Nucleus accumbens (tissue), 56 donors: ENCODE measurements around the gene PKP4.
A peak's percentile ranks its signal among the peaks of the same experiment; 100 is the strongest.
"Not testable (repeated sequence)": the region's sequence is repeated elsewhere in the genome, so short reads cannot be mapped to it uniquely, and the experiment has no call there.

Experiments used
- DNase-seq, 56 donors: peaks; one replicate each; lab custom pipeline; 2025; lab: John Stamatoyannopoulos, UW

The PKP4 gene

GRCh38 chr2:158464426-158465281, 7.9 kb downstream of the PKP4 start:
- no peak for DNase-seq

DNA sequence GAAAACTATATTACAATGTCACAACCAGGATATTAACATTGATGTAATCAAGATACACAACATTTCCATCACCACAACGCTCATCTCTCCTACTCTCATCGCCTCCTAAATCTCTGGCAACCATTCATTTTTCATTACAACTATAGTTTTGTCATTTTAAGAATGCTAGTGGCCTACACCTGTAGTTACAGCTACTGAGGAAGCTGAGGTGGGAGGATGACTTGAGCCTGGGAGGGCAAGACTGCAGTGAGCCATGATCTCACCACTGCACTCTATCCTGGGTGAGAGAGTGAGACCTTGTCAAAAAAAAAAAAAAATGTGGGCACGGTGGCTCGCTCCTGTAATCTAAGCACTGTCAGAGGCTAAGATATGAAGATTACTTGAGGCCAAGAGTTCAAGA, 10.5 kb downstream of the PKP4 start:
- no peak for DNase-seq

GRCh38 chr2:158472829-158473228, 16.1 kb downstream of the PKP4 start:
- not testable (repeated sequence) for DNase-seq

- not testable (repeated sequence) for DNase-seq
Observed at GRCh38 chr2:158473300-158473699, 16.5 kb downstream of the PKP4 start.

DNA sequence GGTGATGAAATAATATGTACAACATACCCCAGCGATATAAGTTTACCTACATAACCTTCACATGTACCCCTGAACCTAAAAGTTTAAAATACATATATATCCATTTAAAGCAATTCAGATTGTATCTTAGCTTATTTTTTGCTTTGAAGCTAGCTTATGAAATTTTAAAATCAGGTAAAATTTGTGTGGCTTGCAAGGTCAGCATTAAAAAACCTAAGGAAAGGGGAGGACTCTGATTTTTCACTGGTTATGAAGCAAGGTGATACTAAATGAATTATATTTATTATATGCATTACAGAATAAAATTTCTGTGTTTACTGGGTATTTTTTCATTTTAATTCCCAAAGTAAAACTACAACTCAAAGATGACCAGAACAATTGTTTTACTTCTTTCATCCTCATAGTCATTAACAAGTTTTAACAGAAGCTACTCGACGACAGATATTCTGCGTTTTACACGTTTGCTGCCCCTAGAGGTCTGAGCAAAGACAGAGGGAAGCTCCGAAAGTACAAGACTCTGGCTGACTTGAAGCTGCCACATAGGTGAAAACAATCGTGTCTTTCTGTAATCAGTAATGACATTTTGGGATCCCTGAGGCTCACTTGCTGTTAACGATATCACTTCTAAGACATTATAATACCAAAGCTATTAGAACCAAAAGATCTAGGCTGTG, 17.1 kb downstream of the PKP4 start:
- DNase-seq = no peak

GRCh38 chr2:158474526-158475011, 17.8 kb downstream of the PKP4 start:
- not testable (repeated sequence) for DNase-seq

GRCh38 chr2:158477202-158477601, 20.4 kb downstream of the PKP4 start:
- DNase-seq = no peak

DNA sequence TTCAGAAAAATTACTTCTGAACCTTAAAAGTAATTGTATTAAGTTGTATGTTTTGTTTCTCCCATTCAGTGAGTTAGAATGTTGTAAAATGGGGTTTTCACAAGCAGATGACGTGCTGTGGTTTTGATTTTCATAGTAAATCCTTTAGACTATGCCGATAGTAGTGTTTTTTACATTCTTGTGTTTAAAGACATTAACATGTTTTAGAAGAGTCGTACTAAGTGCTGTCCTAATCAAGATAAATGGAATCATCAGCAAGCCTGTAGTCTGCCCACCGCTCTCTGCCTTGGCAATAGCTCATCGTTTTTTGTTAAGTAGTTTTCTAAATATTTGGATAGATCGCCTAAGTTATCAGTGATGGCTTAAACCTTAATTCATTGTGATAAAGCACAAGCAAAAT, 21.5 kb downstream of the PKP4 start:
- no peak for DNase-seq

DNA sequence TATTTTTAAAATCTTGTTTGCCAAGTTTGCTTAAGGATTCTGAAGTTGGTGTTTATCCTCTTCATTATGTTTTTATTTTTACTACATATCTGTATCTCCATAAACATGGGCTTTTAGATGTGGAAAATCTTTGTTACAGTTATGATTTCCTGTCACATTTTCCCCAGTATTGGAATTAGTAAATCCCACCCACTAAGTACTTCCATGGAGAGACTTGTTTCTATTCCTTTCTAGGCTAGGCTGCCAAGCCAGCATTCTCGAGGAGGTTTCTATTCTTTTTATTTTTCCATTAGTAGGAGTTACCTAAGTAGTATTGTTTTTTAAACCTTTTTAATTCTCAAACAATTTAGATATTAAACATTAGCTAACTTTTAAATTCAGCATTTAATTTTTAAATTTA, 22.1 kb downstream of the PKP4 start:
- DNase-seq = no peak

GRCh38 chr2:158481116-158481515, 24.4 kb downstream of the PKP4 start:
- DNase-seq = no peak

GRCh38 chr2:158482594-158482993, 25.8 kb downstream of the PKP4 start:
- no peak for DNase-seq

- DNase-seq = no peak
Observed at GRCh38 chr2:158484892-158485556, 28.3 kb downstream of the PKP4 start.

GRCh38 chr2:158486150-158486969, 29.6 kb downstream of the PKP4 start:
- DNase-seq = no peak

DNA sequence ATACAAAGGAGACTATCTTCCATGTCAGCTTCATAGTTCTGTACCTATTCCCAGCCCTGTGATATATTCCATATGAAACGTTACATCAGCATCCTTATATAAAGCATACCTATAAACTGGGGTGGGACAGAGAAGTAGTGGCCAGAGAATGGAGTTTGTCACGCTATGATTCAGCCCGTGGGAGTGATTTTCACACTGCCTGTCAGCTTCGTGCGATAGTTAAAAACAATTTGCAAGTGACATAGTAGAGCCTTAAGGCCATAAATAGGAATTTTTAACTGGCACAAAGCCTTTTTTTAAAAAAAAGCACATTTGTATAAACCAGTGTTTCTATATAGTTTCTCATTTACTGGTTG, 30.2 kb downstream of the PKP4 start:
- DNase-seq = no peak

DNA sequence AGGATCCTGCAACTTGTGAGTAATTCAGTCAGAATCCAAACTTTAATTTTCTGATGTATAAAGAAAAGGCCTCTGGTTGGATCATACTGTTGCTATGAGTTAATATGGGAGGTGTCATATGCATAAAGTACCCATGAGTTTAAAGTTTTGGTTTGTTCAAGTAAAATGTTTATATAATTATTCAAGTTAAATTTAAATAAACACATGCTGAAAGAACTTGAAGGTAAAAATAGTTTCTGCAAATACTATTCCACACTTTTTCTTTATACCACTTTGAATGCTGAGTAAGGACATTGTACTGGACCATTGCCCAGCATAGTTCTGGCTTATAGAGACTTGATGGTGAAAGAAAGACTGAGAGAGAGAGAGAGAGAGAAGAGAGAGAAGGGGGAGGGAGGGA, 30.7 kb downstream of the PKP4 start:
- no peak for DNase-seq

- DNase-seq = no peak
Observed at GRCh38 chr2:158488442-158489216, 31.9 kb downstream of the PKP4 start.

DNA sequence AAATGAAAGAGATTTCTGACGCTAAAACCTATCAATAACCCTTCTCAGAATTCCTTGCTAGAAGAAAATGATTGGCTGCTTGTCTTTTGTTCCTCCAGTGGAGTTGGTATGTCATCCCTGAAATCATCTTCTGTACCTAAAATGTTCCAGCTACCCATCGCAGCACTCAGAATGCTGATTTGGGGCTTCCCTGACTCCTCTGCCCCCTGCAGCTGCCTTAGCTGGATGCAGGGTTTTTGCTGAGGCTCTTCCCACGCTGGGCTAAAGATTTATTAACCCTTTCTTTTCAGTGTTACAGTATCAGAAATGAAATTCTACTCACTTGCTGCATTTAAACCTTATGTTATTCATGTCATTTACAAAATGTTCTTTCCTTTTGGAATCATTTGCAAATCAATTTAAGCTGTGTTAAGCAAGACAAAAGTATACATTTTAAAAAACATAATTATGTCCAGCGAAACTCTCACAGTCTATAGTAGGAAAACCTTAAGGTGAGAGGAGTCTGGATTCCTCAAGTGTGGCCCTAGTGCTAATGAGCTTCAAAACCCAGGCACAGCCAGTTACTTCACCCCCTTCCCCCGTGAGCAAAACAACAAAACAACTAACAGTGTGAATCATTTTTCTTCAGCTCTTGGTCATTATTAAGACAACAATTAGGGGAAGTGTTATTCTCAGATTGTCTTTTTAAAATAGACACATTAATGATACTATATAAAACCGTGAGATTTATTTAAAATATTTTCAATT, 32.8 kb downstream of the PKP4 start:
- peak in 1 of 56 donors; percentile 19 for DNase-seq

DNA sequence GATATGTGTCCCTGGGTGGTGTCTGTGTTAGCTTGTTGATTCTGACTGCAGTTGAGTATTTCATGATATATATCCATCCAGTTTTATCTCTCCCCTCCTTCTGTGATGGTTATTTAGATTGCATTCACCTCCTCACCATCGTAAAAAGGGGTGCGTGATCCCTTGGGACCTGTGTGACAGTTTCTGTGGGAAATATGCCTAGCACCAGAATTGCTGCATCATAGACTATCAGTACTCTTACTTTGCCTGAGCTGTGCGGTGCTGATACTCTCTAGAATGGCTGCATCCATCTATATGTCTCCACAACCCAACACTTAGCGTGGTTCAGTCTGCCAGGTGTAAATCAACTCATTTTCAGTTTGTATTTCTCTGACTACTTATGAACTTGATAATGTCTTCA, 34.3 kb downstream of the PKP4 start:
- no peak for DNase-seq

GRCh38 chr2:158493458-158493857, 36.7 kb downstream of the PKP4 start:
- DNase-seq = no peak
